ENCODE results near the gene MED17.
A peak's percentile ranks its signal among the peaks of the same experiment; 100 is the strongest.

Gene MED17

GRCh38 chr11:93784145-93784934 is at the start of gene MED17:
Gene MED17 (plus strand): TSS chr11:93784282. CDS start chr11:93784514, 232 bp downstream.
- peak; percentile 85 for DNase-seq (ENCODE audit: low read depth)

GRCh38 chr11:93734427-93735222 is 49.5 kb upstream of the MED17 start:
- DNase-seq (ENCODE audit: low read depth), result no peak

- DNase-seq (ENCODE audit: low read depth), result no peak
These were observed 48.5 kb upstream of the MED17 start for GRCh38 chr11:93735627-93736026.

- DNase-seq (ENCODE audit: low read depth), result no peak
These were observed 48.0 kb upstream of the MED17 start for GRCh38 chr11:93736129-93736528.

GRCh38 chr11:93737904-93738612 is 46.0 kb upstream of the MED17 start:
- no peak for DNase-seq (ENCODE audit: low read depth)

- no peak for DNase-seq (ENCODE audit: low read depth)
These were observed 45.4 kb upstream of the MED17 start for GRCh38 chr11:93738647-93739081.

- DNase-seq (ENCODE audit: low read depth), result no peak
These were observed 43.9 kb upstream of the MED17 start for GRCh38 chr11:93740031-93740729.

- DNase-seq (ENCODE audit: low read depth), result peak; percentile 30
These were observed 43.4 kb upstream of the MED17 start for GRCh38 chr11:93740730-93741093.

- DNase-seq (ENCODE audit: low read depth), result peak; percentile 96
These were observed 42.8 kb upstream of the MED17 start, which contains the start of the genes C11orf54 and TAF1D for GRCh38 chr11:93741094-93741881. Gene C11orf54 (plus strand): TSS chr11:93741672. CDS start chr11:93747394, 5,722 bp downstream. Gene TAF1D (minus strand): TSS chr11:93741495. CDS start chr11:93739304, 2,191 bp downstream.

GRCh38 chr11:93741882-93742226 is 42.2 kb upstream of the MED17 start:
- peak; percentile 30 for DNase-seq (ENCODE audit: low read depth)

- DNase-seq (ENCODE audit: low read depth), result no peak
These were observed 40.8 kb upstream of the MED17 start for GRCh38 chr11:93743291-93743690.

GRCh38 chr11:93744669-93745004 is 39.4 kb upstream of the MED17 start:
- no peak for DNase-seq (ENCODE audit: low read depth)

- DNase-seq (ENCODE audit: low read depth), result peak; percentile 13
These were observed 38.9 kb upstream of the MED17 start for GRCh38 chr11:93745005-93745755.

- no peak for DNase-seq (ENCODE audit: low read depth)
These were observed 38.0 kb upstream of the MED17 start for GRCh38 chr11:93746101-93746500.

GRCh38 chr11:93747122-93747521 is 37.0 kb upstream of the MED17 start:
- DNase-seq (ENCODE audit: low read depth), result no peak

- DNase-seq (ENCODE audit: low read depth), result no peak
These were observed 33.1 kb upstream of the MED17 start for GRCh38 chr11:93751001-93751400.

- DNase-seq (ENCODE audit: low read depth), result no peak
These were observed 30.8 kb upstream of the MED17 start for GRCh38 chr11:93753241-93753640.

- DNase-seq (ENCODE audit: low read depth), result no peak
These were observed 27.3 kb upstream of the MED17 start for GRCh38 chr11:93756748-93757147.

- DNase-seq (ENCODE audit: low read depth), result no peak
These were observed 26.8 kb upstream of the MED17 start for GRCh38 chr11:93757301-93757700.

Data from fibroblast of the conjunctiva (primary cell).